H1 (cell line): ENCODE results near the gene FNDC11. TPM values are rescaled to one million over a fixed set of nuclear protein-coding genes. Genes with fewer than 3 reads are reported as not detected.

ENCODE experiments used
- CTCF ChIA-PET: fragments of 300-600 bp; sonication (Branson Sonifier 250); formaldehyde crosslinking; loops from one replicate; lab custom pipeline; 2021; ENCODE audit not compliant: partially characterized antibody; lab: Charles Lee
- POLR2A ChIA-PET: fragments of 300-600 bp; sonication (Branson Sonifier 250); formaldehyde crosslinking; loops from one replicate; lab custom pipeline; 2021; ENCODE audit warnings: inconsistent platforms; ENCODE audit not compliant: partially characterized antibody; lab: Charles Lee
- DNase-seq, 2 experiments: peaks; one replicate each; pipeline versions ENCODE4 v3.0.0 to v3.0.0-alpha.2; 2010 to 2022; ENCODE audit warnings: low spot score in 2 of 2, low read depth in 1 of 2, mixed read lengths in 1 of 2
- FAIRE-seq: peaks from 2 replicates; lab custom pipeline; 2011; peaks lifted over from hg19 to GRCh38; lab: Jason Lieb, UNC
- H2AFZ ChIP-seq: 2 replicates; pipeline ENCODE4 v1.8.1; 2012; ENCODE audit warnings: low read length, inconsistent platforms
- H2AK5ac ChIP-seq: 2 replicates; pipeline ENCODE4 v1.6.1; 2013; ENCODE audit warnings: low read depth, low read length
- H2BK120ac ChIP-seq: replicated peaks from 2 replicates; pipeline ENCODE3; 2013; ENCODE audit warnings: low read depth, low read length, inconsistent platforms
- H2BK12ac ChIP-seq: 2 replicates; pipeline ENCODE4 v1.6.1; 2013; ENCODE audit warnings: low read depth, low read length
- H2BK15ac ChIP-seq: 2 replicates; pipeline ENCODE4 v1.6.1; 2013; ENCODE audit warnings: low read length
- H2BK20ac ChIP-seq: 2 replicates; pipeline ENCODE4 v1.6.1; 2013; ENCODE audit warnings: low read length
- H2BK5ac ChIP-seq: 2 replicates; pipeline ENCODE4 v1.6.1; 2013; ENCODE audit warnings: low read depth, low read length
- H3K14ac ChIP-seq: 2 replicates; pipeline ENCODE4 v1.6.1; 2013; ENCODE audit warnings: inconsistent platforms; ENCODE audit not compliant: insufficient read length
- H3K18ac ChIP-seq: 2 replicates; pipeline ENCODE4 v1.6.1; 2013; ENCODE audit warnings: low read length; ENCODE audit errors: extremely low read depth
- H3K23ac ChIP-seq: 2 replicates; pipeline ENCODE4 v1.6.1; 2013; ENCODE audit warnings: inconsistent platforms; ENCODE audit not compliant: insufficient read length
- H3K23me2 ChIP-seq: 2 replicates; pipeline ENCODE4 v1.6.1; 2013; ENCODE audit warnings: low read depth, low read length
- H3K27ac ChIP-seq: 2 replicates; pipeline ENCODE4 v1.6.1; 2011; ENCODE audit warnings: low read depth, low read length, inconsistent platforms
- H3K27me3 ChIP-seq, 4 experiments: replicated peaks in 1 of 4; 1 replicate in 1 of 4; 2 replicates in 3 of 4; pipeline versions ENCODE4 v1.6.1 to v1.8.1; 2011 to 2013; ENCODE audit warnings: low read length in 3 of 4, mild to moderate bottlenecking in 3 of 4, inconsistent platforms in 2 of 4, mixed read lengths in 2 of 4, moderate library complexity in 1 of 4; ENCODE audit not compliant: control insufficient read depth in 3 of 4, insufficient read depth in 3 of 4; ENCODE audit errors: extremely low read depth in 1 of 4
- H3K36me3 ChIP-seq, 4 experiments: 2 replicates each; pipeline versions ENCODE4 v1.6.1 to v1.8.1; 2011 to 2013; ENCODE audit warnings: mild to moderate bottlenecking in 4 of 4, low read length in 3 of 4, moderate library complexity in 2 of 4, control low read depth in 1 of 4, inconsistent platforms in 1 of 4; ENCODE audit not compliant: insufficient read depth in 4 of 4, control insufficient read depth in 2 of 4
- H3K4ac ChIP-seq: replicated peaks from 2 replicates; pipeline ENCODE3; 2013; ENCODE audit warnings: low read length, low read depth, mixed read lengths, inconsistent platforms; ENCODE audit not compliant: insufficient read length
- H3K4me1 ChIP-seq, 4 experiments: replicated peaks in 1 of 4; 1 replicate in 1 of 4; 2 replicates in 3 of 4; pipeline versions ENCODE4 v1.6.1 to v1.8.1; 2011 to 2013; ENCODE audit warnings: low read length in 3 of 4, inconsistent platforms in 2 of 4, mixed read lengths in 1 of 4; ENCODE audit not compliant: insufficient read depth in 4 of 4, control insufficient read depth in 3 of 4
- H3K4me2 ChIP-seq, 2 experiments: 2 replicates each; pipeline versions ENCODE4 v1.6.1 to v1.8.1; 2011 to 2013; ENCODE audit warnings: low read depth in 2 of 2, low read length in 2 of 2, control low read depth in 1 of 2, inconsistent platforms in 1 of 2, mild to moderate bottlenecking in 1 of 2; ENCODE audit not compliant: insufficient read depth in 1 of 2
- H3K4me3 ChIP-seq, 4 experiments: fragments of 200-600, 300-600 bp in 1 of 4; sonication (generic), shearing (Covaris generic), sonication (Bioruptor Twin) in 1 of 4; 2 replicates each; pipeline versions ENCODE4 v1.5.1 to v1.8.1; 2011 to 2016; ENCODE audit warnings: low read length in 4 of 4, low read depth in 3 of 4, control low read depth in 2 of 4, inconsistent platforms in 2 of 4, mild to moderate bottlenecking in 2 of 4, mixed read lengths in 1 of 4, moderate library complexity in 1 of 4; ENCODE audit not compliant: insufficient read depth in 2 of 4; ENCODE audit errors: extremely low read depth in 1 of 4
- H3K56ac ChIP-seq: replicated peaks from 2 replicates; pipeline ENCODE3; 2013; ENCODE audit warnings: low read depth, mild to moderate bottlenecking, mixed read lengths, low read length, inconsistent platforms; ENCODE audit not compliant: insufficient read length
- H3K79me1 ChIP-seq: 2 replicates; pipeline ENCODE4 v1.6.1; 2013; ENCODE audit warnings: low read depth, low read length, control low read depth
- H3K79me2 ChIP-seq, 2 experiments: 2 replicates each; pipeline versions ENCODE4 v1.6.1 to v1.8.1; 2012 to 2013; ENCODE audit warnings: low read length in 2 of 2, mild to moderate bottlenecking in 2 of 2, inconsistent platforms in 1 of 2; ENCODE audit not compliant: insufficient read depth in 2 of 2, control insufficient read depth in 1 of 2
- H3K9ac ChIP-seq, 4 experiments: replicated peaks in 1 of 4; 1 replicate in 1 of 4; 2 replicates in 3 of 4; pipeline versions ENCODE4 v1.6.1 to v1.8.1; 2011 to 2013; ENCODE audit warnings: low read depth in 3 of 4, low read length in 3 of 4, control low read depth in 2 of 4, mild to moderate bottlenecking in 2 of 4, moderate library complexity in 2 of 4, inconsistent platforms in 1 of 4; ENCODE audit errors: extremely low read depth in 1 of 4
- H3K9me3 ChIP-seq, 2 experiments: 2 replicates each; pipeline versions ENCODE4 v1.6.1 to v1.8.1; 2012 to 2013; ENCODE audit warnings: mild to moderate bottlenecking in 2 of 2, moderate library complexity in 2 of 2, control low read depth in 1 of 2, inconsistent platforms in 1 of 2, low read depth in 1 of 2, low read length in 1 of 2, mixed read lengths in 1 of 2; ENCODE audit not compliant: insufficient read depth in 2 of 2
- H4K20me1 ChIP-seq, 2 experiments: replicated peaks in 1 of 2; 2 replicates each; pipeline versions ENCODE3 to v1.8.1; 2011 to 2013; ENCODE audit warnings: inconsistent platforms in 2 of 2, low read length in 2 of 2, mild to moderate bottlenecking in 1 of 2; ENCODE audit not compliant: insufficient read depth in 2 of 2, control insufficient read depth in 1 of 2
- H4K5ac ChIP-seq: 2 replicates; pipeline ENCODE4 v1.6.1; 2013; ENCODE audit warnings: low read length, low read depth, mixed read lengths, inconsistent platforms; ENCODE audit not compliant: insufficient read length
- H4K8ac ChIP-seq: 2 replicates; pipeline ENCODE4 v1.8.0; 2013; ENCODE audit warnings: mild to moderate bottlenecking, moderate library complexity, low read length, inconsistent platforms; ENCODE audit not compliant: insufficient read depth; ENCODE audit errors: extremely low read depth
- H4K91ac ChIP-seq: replicated peaks from 2 replicates; pipeline ENCODE3; 2013; ENCODE audit warnings: low read length, mixed read lengths, inconsistent platforms; ENCODE audit not compliant: insufficient read length
- POU5F1 ChIP-seq: IDR thresholded peaks from 2 replicates; pipeline ENCODE4 v1.6.1; 2011; ENCODE audit warnings: low read depth, mild to moderate bottlenecking, low read length, moderate library complexity
- SAP30 ChIP-seq: fragments of 300-600 bp; sonication (generic); IDR thresholded peaks from 2 replicates; pipeline ENCODE4 v1.7.1; 2012; ENCODE audit warnings: low read length, moderate library complexity, mild to moderate bottlenecking, inconsistent platforms; ENCODE audit not compliant: insufficient read depth, insufficient replicate concordance
- SIN3A ChIP-seq, 2 experiments: IDR thresholded peaks in 1 of 2; conservative IDR thresholded peaks in 1 of 2; 2 replicates each; pipeline ENCODE4 v1.6.1; 2011 to 2012; ENCODE audit warnings: low read length in 2 of 2, improper control_type of control experiment in 1 of 2, low read depth in 1 of 2, mild to moderate bottlenecking in 1 of 2
- SP2 ChIP-seq: IDR thresholded peaks from 2 replicates; pipeline ENCODE4 v1.6.1; 2012; ENCODE audit warnings: mild to moderate bottlenecking, low read length, inconsistent platforms
- TAF1 ChIP-seq: IDR thresholded peaks from 2 replicates; pipeline ENCODE4 v1.6.1; 2011; ENCODE audit warnings: mild to moderate bottlenecking, low read depth, low read length
- WGBS, 2 experiments: shearing (Covaris generic) in 1 of 2; methylation state at CpG; one replicate each; pipeline versions ENCODE4 v1.1.6 to v1.1.7; 2013 to 2015; ENCODE audit warnings: low lambda C conversion rate in 2 of 2, mixed read lengths in 2 of 2, inconsistent platforms in 1 of 2, low coverage in 1 of 2, missing lambda C conversion rate in 1 of 2; ENCODE audit not compliant: insufficient replicate concordance in 2 of 2, insufficient coverage in 1 of 2, insufficient read length in 1 of 2; ENCODE audit errors: extremely low coverage in 1 of 2, missing lambda C conversion rate in 1 of 2; 5-methylcytosine and 5-hydroxymethylcytosine counted together
- polyA plus RNA-seq, 7 experiments: library from polyadenylated mRNA; depleted of rRNA in 3 of 7; stranded (reverse) in 5 of 7; unstranded in 2 of 7; fragments of >200 nt in 5 of 7; fragments of 200-250 nt in 2 of 7; gene quantifications; 1 replicate in 5 of 7; 2 replicates in 1 of 7; 4 replicates in 1 of 7; pipeline versions ENCODE4 v1.2.1 to v1.2.3, GENCODE V29; 2011 to 2013; ENCODE audit warnings: missing spikeins in 2 of 7, mixed read lengths in 2 of 7
- total RNA-seq: library from RNA; stranded (reverse); fragmentation: NEBNext Ultra II Directional; extraction: Animal tissue kit (Norgen Biotek cat#: 25700); gene quantifications from 2 replicates; pipeline ENCODE4 v1.2.1, GENCODE V29; 2021

FNDC11 gene
- total and polyA plus RNA-seq, 2 of the 8 experiments (the other 6 are each of a cell fraction or from before 2014, with no cell fraction given), result 2.6 to 8.8 TPM

DNA sequence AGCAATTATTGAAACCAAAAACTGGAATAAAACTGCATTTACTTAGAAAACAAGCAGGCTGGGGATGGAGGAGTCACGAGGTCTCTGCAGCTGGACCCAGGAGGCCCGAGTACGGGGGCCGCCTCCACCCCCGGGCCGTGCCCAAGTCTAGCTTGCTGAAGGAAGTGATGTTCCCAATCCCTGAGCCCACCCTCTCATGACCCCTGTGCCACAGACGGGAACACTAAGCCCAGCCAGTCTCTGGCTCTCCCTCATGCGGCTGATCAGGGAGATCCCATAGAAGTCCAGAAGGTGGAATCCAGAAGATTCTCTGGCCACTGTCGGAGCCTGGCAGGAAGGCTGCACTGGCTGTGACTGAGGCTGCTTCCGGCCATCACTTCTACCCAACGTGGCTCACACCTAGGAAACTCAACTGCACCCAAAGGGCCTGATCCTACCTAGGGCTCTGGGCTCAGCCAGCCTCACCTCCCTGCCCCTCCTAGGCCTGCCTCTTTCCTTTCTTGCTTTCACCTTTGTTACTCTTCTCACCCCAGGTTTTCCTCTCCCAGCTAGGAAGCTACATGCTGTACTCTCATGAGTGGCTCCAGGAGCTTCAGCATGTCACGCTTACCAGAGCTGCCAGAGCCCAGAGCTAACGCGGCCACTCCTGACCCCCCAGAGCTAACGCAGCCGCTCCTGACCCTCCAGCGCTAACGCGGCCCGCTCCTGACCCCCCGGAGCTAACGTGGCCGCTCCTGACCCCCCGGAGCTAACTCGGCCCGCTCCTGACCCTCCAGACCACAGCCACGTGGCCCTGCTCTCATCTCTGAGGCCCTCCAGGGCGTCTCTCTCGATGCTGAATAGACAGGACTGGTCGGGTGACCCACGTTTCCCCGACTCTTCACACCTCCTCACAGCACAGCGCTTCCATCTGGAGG, 44.8 kb downstream of the FNDC11 start:
- Histone ChIP-seq H3K36me3 (peaks cover 9 to 27% (median 10%) of the 10 kb centered on the region in 4 experiments; a peak in 7 of 8 replicates), H3K27ac (no peak overlapping the region), H3K23ac (no peak overlapping the region), H2BK15ac (no peak overlapping the region), H3K14ac (no peak overlapping the region), H3K4ac (no peak overlapping the region), H4K5ac (no peak overlapping the region), H3K79me2 (no peaks in the 10 kb centered on the region), H3K9ac (no peak overlapping the region), H2AFZ (no peak overlapping the region), H2BK12ac (no peak overlapping the region), H4K8ac (peak overlapping the region; percentile 14; the same call in 1 of the 2 replicates), H3K4me2 (no peak overlapping the region), H3K27me3 (no peaks in the 10 kb centered on the region), H3K23me2 (no peaks in the 10 kb centered on the region), H2AK5ac (no peak overlapping the region), H3K79me1 (peaks cover 2% of the 10 kb centered on the region; the same call in 1 of the 2 replicates), H2BK120ac (no peak overlapping the region), H2BK5ac (peak overlapping the region; percentile 16; the same call in 1 of the 2 replicates), H4K91ac (no peak overlapping the region), H4K20me1 (peaks cover 0 to 3% of the 10 kb centered on the region in 2 experiments), H3K4me1 (no peaks in the 10 kb centered on the region), H3K9me3 (no peaks in the 10 kb centered on the region), H3K4me3 (no peak overlapping the region), H2BK20ac (no peak overlapping the region), H3K56ac (no peak overlapping the region), H3K18ac (no peak overlapping the region)
- ChIA-PET CTCF (interaction anchor here (1.0 to 2.9 kb wide), 9 partner anchors 10 to 375 kb away, joined by 3 to 13 read pairs (median 3); partner anchors contain the start of gene PTK6), POLR2A (interaction anchor here (1.4 kb wide), 1 partner anchor 28 kb away, joined by 3 read pairs; the partner anchor contains the start of gene GMEB2)
- FAIRE-seq (no peak), DNase-seq (no peak)
- no peak for TF ChIP-seq TAF1
- TF ChIP-seq SAP30, result no peak
- no peak for TF ChIP-seq SP2
- no peak for TF ChIP-seq SIN3A (conservative IDR thresholded peaks at IDR 0.05 in 1 of 2, IDR thresholded peaks at IDR 0.05 in 1 of 2; ENCODE audit: low read depth in 1 of 2, low read length in 2 of 2)
- TF ChIP-seq POU5F1, result no peak
- 88% methylated on average over 33 of the region's 33 CpGs; no CpG with 5 or more reads in 1 of the 2 experiments for WGBS, 2 experiments
